A673 (cell line): ENCODE measurements around the gene UPP1. TPM values are rescaled to one million over a fixed set of nuclear protein-coding genes. Genes with fewer than 3 reads are reported as not detected.
"Not testable (repeated sequence)": the region's sequence is repeated elsewhere in the genome, so short reads cannot be mapped to it uniquely, and the experiment has no call there.

Experiments
- BruUV-seq: library from RNA; stranded (reverse); fragments of 400-500 nt; replicated peaks from 2 replicates; lab custom pipeline; 2021; lab: Mats Ljungman, UMichigan
- CTCF ChIA-PET: fragments of 300-600 bp; sonication (Branson Sonifier 250); formaldehyde crosslinking; loops from one replicate; lab custom pipeline; 2022; ENCODE audit warnings: antibody characterized with exemption; lab: Charles Lee
- POLR2A ChIA-PET: fragments of 300-600 bp; sonication (Branson Sonifier 250); formaldehyde crosslinking; loops from one replicate; lab custom pipeline; 2022; ENCODE audit warnings: antibody characterized with exemption; ENCODE audit not compliant: low non-redundant PET; lab: Charles Lee
- DNase-seq: peaks from one replicate; pipeline ENCODE4 v3.0.0-alpha.2; 2015; ENCODE audit warnings: low spot score
- H3K27ac ChIP-seq: fragments of 200-600 bp; sonication (generic); 2 replicates; pipeline ENCODE4 v1.5.1; 2016; ENCODE audit warnings: mixed run types, low read depth, mild to moderate bottlenecking, mixed read lengths, antibody characterized with exemption, low read length; ENCODE audit not compliant: poor library complexity, severe bottlenecking
- H3K27me3 ChIP-seq: fragments of 200-600 bp; sonication (generic); replicated peaks from 2 replicates; pipeline ENCODE4 v1.6.1; 2017; ENCODE audit warnings: mixed run types, low read depth, mild to moderate bottlenecking, mixed read lengths, antibody characterized with exemption, low read length; ENCODE audit not compliant: insufficient read depth, poor library complexity
- H3K36me3 ChIP-seq: fragments of 200-600 bp; sonication (generic); 2 replicates; pipeline ENCODE4 v1.6.1; 2016; ENCODE audit warnings: mixed run types, mild to moderate bottlenecking, mixed read lengths, antibody characterized with exemption, low read length; ENCODE audit not compliant: insufficient read depth, poor library complexity, severe bottlenecking
- H3K4me1 ChIP-seq: fragments of 200-600 bp; sonication (generic); 2 replicates; pipeline ENCODE4 v1.6.1; 2017; ENCODE audit warnings: mixed run types, mild to moderate bottlenecking, mixed read lengths, antibody characterized with exemption, low read length; ENCODE audit not compliant: insufficient read depth, poor library complexity, severe bottlenecking
- H3K4me3 ChIP-seq: fragments of 200-600 bp; sonication (generic); 2 replicates; pipeline ENCODE4 v1.5.1; 2016; ENCODE audit warnings: low read depth, mixed run types, mild to moderate bottlenecking, mixed read lengths, low read length; ENCODE audit not compliant: poor library complexity, severe bottlenecking
- H3K9me3 ChIP-seq: fragments of 200-600 bp; sonication (generic); 2 replicates; pipeline ENCODE4 v1.6.1; 2016; ENCODE audit warnings: mixed run types, low read depth, mild to moderate bottlenecking, mixed read lengths, antibody characterized with exemption, low read length; ENCODE audit not compliant: poor library complexity, severe bottlenecking
- CTCF ChIP-seq: fragments of 300-800, 200-600 bp; sonication (generic); conservative IDR thresholded peaks from 2 replicates; pipeline ENCODE4 v1.5.1; 2017; ENCODE audit warnings: low read depth, mild to moderate bottlenecking, antibody characterized with exemption, low read length, moderate library complexity, mixed read lengths
- EZH2 ChIP-seq: fragments of 200-600 bp; sonication (generic); IDR thresholded peaks from 2 replicates; pipeline ENCODE4 v1.6.1; 2017; ENCODE audit warnings: borderline replicate concordance, low read depth, mild to moderate bottlenecking, mixed read lengths, antibody characterized with exemption, low read length; ENCODE audit not compliant: poor library complexity, severe bottlenecking
- intact Hi-C: fragments of 100-400 bp; cut with micrococcal nuclease; formaldehyde crosslinking; loops from one replicate; pipeline ENCODE4 v1.10.0; 2022; ENCODE audit not compliant: unreplicated experiment
- total RNA-seq: library from RNA; stranded (reverse); gene quantifications from 2 replicates; pipeline ENCODE4 v1.2.3, GENCODE V29; 2021

UPP1 gene
- total RNA-seq, 1 experiment from 2014 or later: 5.5 TPM

GRCh38 chr7:48116043-48116442, 27.0 kb downstream of the UPP1 start:
- Histone ChIP-seq H3K27ac (no peak overlapping the region), H3K4me1 (no peaks in the 10 kb centered on the region), H3K36me3 (no peaks in the 10 kb centered on the region), H3K4me3 (no peak overlapping the region), H3K9me3 (no peaks in the 10 kb centered on the region), H3K27me3 (no peaks in the 10 kb centered on the region)
- ChIA-PET CTCF (no interaction called here), POLR2A (no interaction called here)
- no peak for TF ChIP-seq CTCF
- no peak for TF ChIP-seq EZH2
- intact Hi-C loops: no loop called here
- BruUV-seq: no TSS peak
- DNase-seq: no peak

- CTCF ChIA-PET: no interaction called here
- intact Hi-C loops: no loop called here
- BruUV-seq: no TSS peak
- no peaks in the 10 kb centered on the region for H3K36me3 ChIP-seq
- no peak overlapping the region for H3K27ac ChIP-seq
- DNase-seq: no peak
- POLR2A ChIA-PET: no interaction called here
- TF ChIP-seq CTCF (no peak), EZH2 (no peak)
- H3K4me1 ChIP-seq: no peaks in the 10 kb centered on the region
- no peaks in the 10 kb centered on the region for H3K27me3 ChIP-seq
- no peaks in the 10 kb centered on the region for H3K9me3 ChIP-seq
- no peak overlapping the region for H3K4me3 ChIP-seq
These were observed 29.0 kb downstream of the UPP1 start for GRCh38 chr7:48118041-48118440.

- DNase-seq, CTCF ChIA-PET, H3K4me3 ChIP-seq, H3K4me1 ChIP-seq, BruUV-seq, H3K27me3 ChIP-seq, POLR2A ChIA-PET, intact Hi-C loops, H3K27ac ChIP-seq, H3K36me3 ChIP-seq, H3K9me3 ChIP-seq: not testable (repeated sequence)
These were observed 31.5 kb downstream of the UPP1 start for GRCh38 chr7:48120536-48120935.

GRCh38 chr7:48126037-48126436, 37.0 kb downstream of the UPP1 start:
- ChIA-PET CTCF (no interaction called here), POLR2A (no interaction called here)
- Histone ChIP-seq H3K27me3 (no peaks in the 10 kb centered on the region), H3K36me3 (no peaks in the 10 kb centered on the region), H3K27ac (no peak overlapping the region), H3K4me3 (no peak overlapping the region), H3K4me1 (no peaks in the 10 kb centered on the region), H3K9me3 (no peaks in the 10 kb centered on the region)
- no peak for DNase-seq
- no peak for TF ChIP-seq EZH2
- intact Hi-C loops: no loop called here
- BruUV-seq: no TSS peak
